Loucy (cell line): ENCODE results near the gene ATP9A.

Experiments used
- CTCF ChIP-seq: fragments of 200-600 bp; sonication (generic); conservative IDR thresholded peaks from 2 replicates; pipeline ENCODE4 v1.5.1; 2014; ENCODE audit warnings: mild to moderate bottlenecking, antibody characterized with exemption, low read length
- EZH2phosphoT487 ChIP-seq: fragments of 200-600 bp; IDR thresholded peaks from 2 replicates; pipeline ENCODE4 v1.6.1; 2018; ENCODE audit warnings: antibody characterized with exemption, mild to moderate bottlenecking, moderate library complexity, borderline replicate concordance

DNA sequence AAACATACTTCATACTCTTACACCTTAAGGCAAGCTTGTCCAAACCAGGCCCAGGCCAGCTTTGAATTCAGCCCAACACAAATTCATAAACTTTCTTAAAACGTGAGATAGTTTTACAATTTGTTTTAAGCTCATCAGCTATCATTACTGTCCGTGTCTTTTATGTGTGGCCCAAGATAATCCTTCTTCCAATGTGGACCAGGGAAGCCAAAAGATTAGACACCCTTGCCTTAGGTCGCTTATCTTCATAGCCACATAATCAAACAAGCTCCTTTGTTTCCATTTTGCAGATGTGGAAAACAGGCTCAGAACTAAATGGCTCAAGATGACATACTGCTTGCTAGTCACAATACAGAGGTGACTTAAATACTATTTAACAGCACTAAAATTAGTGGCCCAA is 28.1 kb upstream of the ATP9A start:
- TF ChIP-seq CTCF = no peak
- TF ChIP-seq EZH2phosphoT487 = no peak
